K562 (cell line): ENCODE measurements around the gene NLE1. TPM values are rescaled to one million over a fixed set of nuclear protein-coding genes. Genes with fewer than 3 reads are reported as not detected.

Experiments used
- CHD1 ChIP-seq: fragments of 200-600 bp; sonication (generic); IDR thresholded peaks from one replicate; pipeline ENCODE4 v1.6.1; 2012; ENCODE audit warnings: mild to moderate bottlenecking, moderate library complexity, low read length, inconsistent platforms
- CREBBP ChIP-seq: IDR thresholded peaks from one replicate; pipeline ENCODE4 v1.6.1; 2012; ENCODE audit warnings: low read depth, mild to moderate bottlenecking, control low read depth, inconsistent platforms, low read length
- EHMT2 ChIP-seq: fragments of 450-650 bp; IDR thresholded peaks from 2 replicates; pipeline ENCODE4 v1.6.1; 2018; ENCODE audit warnings: antibody characterized with exemption
- FOXA3 ChIP-seq, 2 experiments: fragments of 450-650 bp in 1 of 2; sonication (generic) in 1 of 2; formaldehyde crosslinking; IDR thresholded peaks in 1 of 2; conservative IDR thresholded peaks in 1 of 2; 2 replicates each; pipeline versions ENCODE4 v1.4.0 to v1.8.0; 2020 to 2022; ENCODE audit warnings: mild to moderate bottlenecking in 2 of 2, missing genetic modification reagents in 1 of 2
- HNRNPH1 ChIP-seq: fragments of 200-400 bp; formaldehyde crosslinking; optimal IDR thresholded peaks from 2 replicates; pipeline ENCODE3; 2017; ENCODE audit warnings: low read depth, mild to moderate bottlenecking, low read length, moderate library complexity
- MAFG ChIP-seq: fragments of 450-650 bp; conservative IDR thresholded peaks from 2 replicates; pipeline ENCODE4 v1.6.1; 2016; ENCODE audit warnings: missing genetic modification characterization, missing compliant biosample characterization
- MEF2D ChIP-seq: conservative IDR thresholded peaks from 2 replicates; pipeline ENCODE4 v1.6.1; 2016; ENCODE audit warnings: low read depth, missing genetic modification characterization, missing compliant biosample characterization
- MYC ChIP-seq, 2 experiments: fragments of 250-450 bp in 1 of 2; sonication (Bioruptor Pico) in 1 of 2; IDR thresholded peaks; 2 replicates each; pipeline versions ENCODE4 v1.5.1 to v1.6.1; 2012 to 2021; ENCODE audit warnings: low read depth in 2 of 2, borderline replicate concordance in 1 of 2, improper control_type of control experiment in 1 of 2, low read length in 1 of 2, mild to moderate bottlenecking in 1 of 2, moderate library complexity in 1 of 2
- SOX6 ChIP-seq: fragments of 450-650 bp; IDR thresholded peaks from 2 replicates; pipeline ENCODE4 v1.6.1; 2014; ENCODE audit warnings: mild to moderate bottlenecking
- TAL1 ChIP-seq: fragments of 450-650 bp; IDR thresholded peaks from 2 replicates; pipeline ENCODE4 v1.6.1; 2016; ENCODE audit warnings: mild to moderate bottlenecking
- TCF7 ChIP-seq: sonication (generic); IDR thresholded peaks from 2 replicates; pipeline ENCODE4 v1.6.1; 2016; ENCODE audit warnings: antibody characterized with exemption, borderline replicate concordance
- ZNF124 ChIP-seq: sonication (generic); formaldehyde crosslinking; IDR thresholded peaks from 2 replicates; pipeline ENCODE4 v1.8.1; 2022; ENCODE audit warnings: missing genetic modification reagents
- ZNF57 ChIP-seq: fragments of 450-650 bp; formaldehyde crosslinking; IDR thresholded peaks from 2 replicates; pipeline ENCODE4 v1.4.0; 2020; ENCODE audit warnings: mild to moderate bottlenecking, moderate library complexity
- ZNF77 ChIP-seq: fragments of 250-450 bp; sonication (Bioruptor Pico); IDR thresholded peaks from 2 replicates; pipeline ENCODE4 v1.5.0; 2020
- polyA plus RNA-seq, 8 experiments: library from polyadenylated mRNA; depleted of rRNA in 4 of 8; stranded (reverse) in 5 of 8; unstranded in 3 of 8; fragments of >200 nt; fragmentation: Nextera tagmentation in 2 of 8; fragmentation: Illumina TruSeq in 1 of 8; extraction: Ambion mirVana in 2 of 8; extraction: Trizol in 1 of 8; gene quantifications; 2 replicates each; pipeline versions ENCODE4 v1.2.1 to v1.2.3, GENCODE V29; 2011 to 2014; ENCODE audit warnings: inconsistent platforms in 1 of 8, missing spikeins in 1 of 8
- total RNA-seq, 7 experiments: library from RNA; depleted of rRNA in 6 of 7; stranded (reverse); fragments of >200 nt in 6 of 7; fragmentation: Illumina TruSeq in 2 of 7; extraction: Trizol in 2 of 7; gene quantifications; 2 replicates each; pipeline versions ENCODE4 v1.2.1 to v1.2.3, GENCODE V29; 2011 to 2021; ENCODE audit warnings: low replicate concordance in 1 of 7
- TF ChIP-seq, protein P1 (sequence below): fragments of 450-650 bp; formaldehyde crosslinking; IDR thresholded peaks from 2 replicates; pipeline ENCODE4 v1.4.0; 2022; ENCODE audit warnings: missing genetic modification characterization
- TF ChIP-seq, protein P2 (sequence below): sonication (generic); formaldehyde crosslinking; IDR thresholded peaks from 2 replicates; pipeline ENCODE4 v1.8.1; 2022; ENCODE audit warnings: missing genetic modification reagents
- TF ChIP-seq, protein P3 (sequence below): fragments of 250-450 bp; sonication (Bioruptor Pico); IDR thresholded peaks from 2 replicates; pipeline ENCODE4 v1.8.0; 2021; ENCODE audit warnings: borderline replicate concordance, mild to moderate bottlenecking, moderate library complexity; ENCODE audit not compliant: poor library complexity, severe bottlenecking
- TF ChIP-seq, protein P4 (sequence below): fragments of 450-650 bp; formaldehyde crosslinking; IDR thresholded peaks from 2 replicates; pipeline ENCODE4 v1.4.0; 2020; ENCODE audit warnings: mild to moderate bottlenecking
- TF ChIP-seq, protein P5 (sequence below): fragments of 250-450 bp; sonication (Bioruptor Pico); IDR thresholded peaks from 2 replicates; pipeline ENCODE4 v1.4.0; 2020; ENCODE audit warnings: mild to moderate bottlenecking, moderate library complexity
- TF ChIP-seq, protein P6 (sequence below): fragments of 450-650 bp; IDR thresholded peaks from 2 replicates; pipeline ENCODE4 v1.6.1; 2018; ENCODE audit warnings: mild to moderate bottlenecking, low read depth; ENCODE audit not compliant: partially characterized antibody

Gene NLE1
- total and polyA plus RNA-seq, 9 of the 15 experiments (the other 6 are each of a cell fraction or from before 2014, with no cell fraction given) = 3.8 to 69.0 (median 29.4) TPM

DNA sequence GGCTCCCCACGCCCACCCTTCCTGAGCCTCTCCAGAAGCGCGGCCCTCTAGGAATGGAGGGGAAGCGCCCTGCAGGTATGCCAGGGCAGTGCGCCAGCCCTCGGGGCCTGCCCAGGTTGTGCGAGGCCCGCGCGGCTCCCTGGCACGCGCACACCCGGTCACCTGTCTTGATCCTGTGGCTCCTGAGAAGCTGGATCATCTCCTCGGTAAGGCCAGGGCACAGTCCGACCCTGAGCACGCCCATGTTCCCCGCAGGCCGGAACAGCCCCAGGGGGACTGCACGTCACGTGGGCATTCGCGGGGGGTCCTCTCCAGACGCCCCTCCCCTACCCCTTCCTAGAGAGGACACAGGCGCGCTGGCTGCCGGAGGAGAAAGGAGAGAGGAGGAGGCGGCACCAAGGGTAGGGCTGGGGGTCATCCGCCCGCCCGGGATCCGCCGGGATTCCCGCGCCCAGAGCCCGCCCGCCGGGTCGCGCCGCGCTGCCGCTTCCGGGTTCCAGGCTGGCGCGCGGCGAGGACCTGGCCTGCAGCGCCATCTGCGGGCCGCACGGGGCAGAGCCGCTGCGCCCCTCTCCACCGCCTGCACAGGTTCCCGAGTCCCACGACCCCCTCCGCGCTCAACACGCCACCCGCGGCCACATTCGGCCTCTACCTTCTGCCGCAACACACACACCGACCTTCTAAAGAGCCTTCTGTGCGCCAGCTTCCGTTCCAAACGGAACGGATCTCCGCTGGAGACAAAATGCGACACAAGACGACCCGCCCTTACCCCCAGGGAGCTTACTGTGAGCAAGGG is 22.5 kb downstream of the NLE1 start, which contains the start of gene RAD51D (continued):
- TF ChIP-seq, protein P1, sequence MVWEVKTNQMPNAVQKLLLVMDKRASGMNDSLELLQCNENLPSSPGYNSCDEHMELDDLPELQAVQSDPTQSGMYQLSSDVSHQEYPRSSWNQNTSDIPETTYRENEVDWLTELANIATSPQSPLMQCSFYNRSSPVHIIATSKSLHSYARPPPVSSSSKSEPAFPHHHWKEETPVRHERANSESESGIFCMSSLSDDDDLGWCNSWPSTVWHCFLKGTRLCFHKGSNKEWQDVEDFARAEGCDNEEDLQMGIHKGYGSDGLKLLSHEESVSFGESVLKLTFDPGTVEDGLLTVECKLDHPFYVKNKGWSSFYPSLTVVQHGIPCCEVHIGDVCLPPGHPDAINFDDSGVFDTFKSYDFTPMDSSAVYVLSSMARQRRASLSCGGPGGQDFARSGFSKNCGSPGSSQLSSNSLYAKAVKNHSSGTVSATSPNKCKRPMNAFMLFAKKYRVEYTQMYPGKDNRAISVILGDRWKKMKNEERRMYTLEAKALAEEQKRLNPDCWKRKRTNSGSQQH (CRISPR knock-in tag) = no peak
- TF ChIP-seq SOX6 (peak; percentile 40; the same call in 1 of the 2 replicates), FOXA3 (CRISPR knock-in tag; conservative IDR thresholded peaks at IDR 0.05 in 1 of 2, IDR thresholded peaks at IDR 0.05 in 1 of 2) (no peak), MEF2D (tag) (no peak), HNRNPH1 (no peak), ZNF57 (CRISPR knock-in tag) (0 out of 2 replicates have a peak, but pooled peaks have one; percentile 15), EHMT2 (no peak), ZNF124 (CRISPR knock-in tag) (no peak), TCF7 (no peak), ZNF77 (CRISPR knock-in tag) (no peak), MYC (IDR thresholded peaks at IDR 0.05; ENCODE audit: low read depth, low read length) (peak; percentile 81), MYC (CRISPR knock-in tag; IDR thresholded peaks at IDR 0.05; ENCODE audit: borderline replicate concordance, low read depth) (peak; percentile 82; the same call in 1 of the 2 replicates), CHD1 (no peak), MAFG (tag) (no peak), CREBBP (no peak), TAL1 (no peak)
- TF ChIP-seq, protein P2, sequence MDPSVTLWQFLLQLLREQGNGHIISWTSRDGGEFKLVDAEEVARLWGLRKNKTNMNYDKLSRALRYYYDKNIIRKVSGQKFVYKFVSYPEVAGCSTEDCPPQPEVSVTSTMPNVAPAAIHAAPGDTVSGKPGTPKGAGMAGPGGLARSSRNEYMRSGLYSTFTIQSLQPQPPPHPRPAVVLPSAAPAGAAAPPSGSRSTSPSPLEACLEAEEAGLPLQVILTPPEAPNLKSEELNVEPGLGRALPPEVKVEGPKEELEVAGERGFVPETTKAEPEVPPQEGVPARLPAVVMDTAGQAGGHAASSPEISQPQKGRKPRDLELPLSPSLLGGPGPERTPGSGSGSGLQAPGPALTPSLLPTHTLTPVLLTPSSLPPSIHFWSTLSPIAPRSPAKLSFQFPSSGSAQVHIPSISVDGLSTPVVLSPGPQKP (CRISPR knock-in tag) = no peak
- TF ChIP-seq, protein P3, sequence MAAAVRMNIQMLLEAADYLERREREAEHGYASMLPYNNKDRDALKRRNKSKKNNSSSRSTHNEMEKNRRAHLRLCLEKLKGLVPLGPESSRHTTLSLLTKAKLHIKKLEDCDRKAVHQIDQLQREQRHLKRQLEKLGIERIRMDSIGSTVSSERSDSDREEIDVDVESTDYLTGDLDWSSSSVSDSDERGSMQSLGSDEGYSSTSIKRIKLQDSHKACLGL (CRISPR knock-in tag) = peak; percentile 54
- TF ChIP-seq, protein P4, sequence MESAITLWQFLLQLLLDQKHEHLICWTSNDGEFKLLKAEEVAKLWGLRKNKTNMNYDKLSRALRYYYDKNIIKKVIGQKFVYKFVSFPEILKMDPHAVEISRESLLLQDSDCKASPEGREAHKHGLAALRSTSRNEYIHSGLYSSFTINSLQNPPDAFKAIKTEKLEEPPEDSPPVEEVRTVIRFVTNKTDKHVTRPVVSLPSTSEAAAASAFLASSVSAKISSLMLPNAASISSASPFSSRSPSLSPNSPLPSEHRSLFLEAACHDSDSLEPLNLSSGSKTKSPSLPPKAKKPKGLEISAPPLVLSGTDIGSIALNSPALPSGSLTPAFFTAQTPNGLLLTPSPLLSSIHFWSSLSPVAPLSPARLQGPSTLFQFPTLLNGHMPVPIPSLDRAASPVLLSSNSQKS (CRISPR knock-in tag) = no peak
- TF ChIP-seq, protein P5, sequence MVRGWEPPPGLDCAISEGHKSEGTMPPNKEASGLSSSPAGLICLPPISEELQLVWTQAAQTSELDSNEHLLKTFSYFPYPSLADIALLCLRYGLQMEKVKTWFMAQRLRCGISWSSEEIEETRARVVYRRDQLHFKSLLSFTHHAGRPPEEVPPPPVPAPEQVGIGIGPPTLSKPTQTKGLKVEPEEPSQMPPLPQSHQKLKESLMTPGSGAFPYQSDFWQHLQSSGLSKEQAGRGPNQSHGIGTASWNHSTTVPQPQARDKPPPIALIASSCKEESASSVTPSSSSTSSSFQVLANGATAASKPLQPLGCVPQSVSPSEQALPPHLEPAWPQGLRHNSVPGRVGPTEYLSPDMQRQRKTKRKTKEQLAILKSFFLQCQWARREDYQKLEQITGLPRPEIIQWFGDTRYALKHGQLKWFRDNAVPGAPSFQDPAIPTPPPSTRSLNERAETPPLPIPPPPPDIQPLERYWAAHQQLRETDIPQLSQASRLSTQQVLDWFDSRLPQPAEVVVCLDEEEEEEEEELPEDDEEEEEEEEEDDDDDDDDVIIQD (CRISPR knock-in tag) = no peak
- TF ChIP-seq, protein P6, sequence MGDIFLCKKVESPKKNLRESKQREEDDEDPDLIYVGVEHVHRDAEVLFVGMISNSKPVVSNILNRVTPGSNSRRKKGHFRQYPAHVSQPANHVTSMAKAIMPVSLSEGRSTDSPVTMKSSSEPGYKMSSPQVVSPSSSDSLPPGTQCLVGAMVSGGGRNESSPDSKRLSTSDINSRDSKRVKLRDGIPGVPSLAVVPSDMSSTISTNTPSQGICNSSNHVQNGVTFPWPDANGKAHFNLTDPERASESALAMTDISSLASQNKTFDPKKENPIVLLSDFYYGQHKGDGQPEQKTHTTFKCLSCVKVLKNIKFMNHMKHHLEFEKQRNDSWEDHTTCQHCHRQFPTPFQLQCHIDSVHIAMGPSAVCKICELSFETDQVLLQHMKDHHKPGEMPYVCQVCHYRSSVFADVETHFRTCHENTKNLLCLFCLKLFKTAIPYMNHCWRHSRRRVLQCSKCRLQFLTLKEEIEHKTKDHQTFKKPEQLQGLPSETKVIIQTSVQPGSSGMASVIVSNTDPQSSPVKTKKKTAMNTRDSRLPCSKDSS = no peak
